Esophagus mucosa (tissue), 1 donor: ENCODE results near the gene C16orf46. TPM values are rescaled to one million over a fixed set of nuclear protein-coding genes. Genes with fewer than 3 reads are reported as not detected.

Source experiments
- ATAC-seq: fragments of 200-7000 bp; cut with Tn5 transposase; one replicate; pipeline ENCODE4 v1.9.1; 2020
- total RNA-seq: library from RNA; stranded (reverse); gene quantifications from one replicate; pipeline ENCODE4 v1.2.4, GENCODE V29; 2023
- donor health status: DM: yes; HTN: yes; CAD: no.

Gene C16orf46
- total RNA-seq, 1 donor from 2014 or later, result not detected

DNA sequence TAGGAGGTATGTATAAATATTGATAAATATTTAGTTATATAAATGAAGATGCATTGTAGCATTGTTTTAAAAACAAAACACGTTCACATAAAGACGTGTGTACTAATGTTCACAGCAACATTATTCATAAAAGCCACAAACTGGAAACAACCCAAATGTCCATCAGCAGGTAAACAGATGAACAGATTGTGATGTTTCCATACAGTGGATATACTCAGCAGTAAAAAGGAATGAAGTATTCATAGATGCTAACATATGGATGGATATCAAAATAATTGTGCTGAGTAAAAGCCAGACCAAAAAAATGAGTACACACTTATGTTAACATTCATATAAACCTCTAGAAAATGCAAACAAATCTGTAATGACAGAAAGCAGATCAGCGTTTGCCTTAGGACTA lies 64.1 kb downstream of the C16orf46 start:
- ATAC-seq, result no peak

Other genes with a start within 250 kb of the C16orf46 start
- 36.3 TPM for gene CMC2, start 70.4 kb downstream of the C16orf46 start, total RNA-seq
- 17.6 TPM for gene CENPN, start 70.0 kb downstream of the C16orf46 start, total RNA-seq
- gene ATMIN, start 41.4 kb downstream of the C16orf46 start, total RNA-seq, result 30.1 TPM
- 22.7 TPM for gene GCSH, start 19.2 kb upstream of the C16orf46 start, total RNA-seq
- 0.32 TPM for gene BCO1, start 161.5 kb upstream of the C16orf46 start, total RNA-seq
- 19.9 TPM for gene GAN, start 237.7 kb upstream of the C16orf46 start, total RNA-seq